PC-3 (cell line): ENCODE results near the gene RCAN2.

Experiments
- EZH2 ChIP-seq: fragments of 300-600 bp; sonication (generic); IDR thresholded peaks from one replicate; pipeline ENCODE4 v1.6.1; 2017; ENCODE audit warnings: antibody characterized with exemption, mild to moderate bottlenecking, low read length; ENCODE audit not compliant: unreplicated experiment
- TF ChIP-seq, protein P1 (sequence below): fragments of 300-600 bp; sonication (generic); conservative IDR thresholded peaks from 2 replicates; pipeline ENCODE4 v1.5.1; 2017; ENCODE audit warnings: antibody characterized with exemption, low read depth, mild to moderate bottlenecking, low read length

GRCh38 chr6:46265373-46265772 is 225.9 kb downstream of the RCAN2 start:
- TF ChIP-seq, protein P1, sequence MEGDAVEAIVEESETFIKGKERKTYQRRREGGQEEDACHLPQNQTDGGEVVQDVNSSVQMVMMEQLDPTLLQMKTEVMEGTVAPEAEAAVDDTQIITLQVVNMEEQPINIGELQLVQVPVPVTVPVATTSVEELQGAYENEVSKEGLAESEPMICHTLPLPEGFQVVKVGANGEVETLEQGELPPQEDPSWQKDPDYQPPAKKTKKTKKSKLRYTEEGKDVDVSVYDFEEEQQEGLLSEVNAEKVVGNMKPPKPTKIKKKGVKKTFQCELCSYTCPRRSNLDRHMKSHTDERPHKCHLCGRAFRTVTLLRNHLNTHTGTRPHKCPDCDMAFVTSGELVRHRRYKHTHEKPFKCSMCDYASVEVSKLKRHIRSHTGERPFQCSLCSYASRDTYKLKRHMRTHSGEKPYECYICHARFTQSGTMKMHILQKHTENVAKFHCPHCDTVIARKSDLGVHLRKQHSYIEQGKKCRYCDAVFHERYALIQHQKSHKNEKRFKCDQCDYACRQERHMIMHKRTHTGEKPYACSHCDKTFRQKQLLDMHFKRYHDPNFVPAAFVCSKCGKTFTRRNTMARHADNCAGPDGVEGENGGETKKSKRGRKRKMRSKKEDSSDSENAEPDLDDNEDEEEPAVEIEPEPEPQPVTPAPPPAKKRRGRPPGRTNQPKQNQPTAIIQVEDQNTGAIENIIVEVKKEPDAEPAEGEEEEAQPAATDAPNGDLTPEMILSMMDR: no peak
- no peak for TF ChIP-seq EZH2
